ENCODE data around the gene TBCK.

DNA sequence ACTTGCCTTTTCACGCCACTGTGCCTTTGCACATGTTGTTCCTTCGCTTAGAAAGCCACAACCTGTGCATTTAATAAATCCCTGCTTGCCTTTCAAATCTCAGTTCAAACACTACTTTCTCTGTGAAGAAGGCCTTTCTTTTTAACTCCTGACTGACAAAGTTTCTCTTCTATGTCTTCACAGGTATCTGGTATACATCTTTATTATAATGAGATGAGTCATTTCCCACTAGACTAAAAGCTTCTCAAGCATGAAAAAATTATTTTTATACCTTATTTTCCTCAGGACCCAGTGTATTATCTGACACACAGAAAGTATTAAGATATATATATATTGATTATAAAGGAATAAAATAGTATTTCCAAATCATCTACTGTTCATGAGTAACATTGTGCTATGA, 189.9 kb downstream of the TBCK start:
- TF ChIP-seq EZH2 (IDR thresholded peaks at IDR 0.05; ENCODE audit: low read depth, low read length, severe bottlenecking) (no peak), POLR2AphosphoS5 (IDR thresholded peaks at IDR 0.05; ENCODE audit: low read depth, low read length) (no peak), GABPA (IDR thresholded peaks at IDR 0.05; ENCODE audit: borderline replicate concordance, insufficient read depth, low read length) (no peak), RNF2 (IDR thresholded peaks at IDR 0.05; ENCODE audit: borderline replicate concordance, low read depth, low read length, missing control alignments, poor library complexity, severe bottlenecking) (no peak), EP300 (IDR thresholded peaks at IDR 0.05; ENCODE audit: borderline replicate concordance in 1 of 2, low read depth in 2 of 2, low read length in 2 of 2) (no peak), NRF1 (IDR thresholded peaks at IDR 0.05; ENCODE audit: low read depth, low read length) (no peak), SP2 (IDR thresholded peaks at IDR 0.05; ENCODE audit: low read length) (no peak), EGR1 (IDR thresholded peaks at IDR 0.05; ENCODE audit: borderline replicate concordance, low read depth, low read length) (no peak), SIN3A (conservative IDR thresholded peaks at IDR 0.05 in 1 of 2, IDR thresholded peaks at IDR 0.05 in 1 of 2; ENCODE audit: low read depth in 1 of 2, low read length in 2 of 2) (no peak), CREB1 (IDR thresholded peaks at IDR 0.05) (no peak)
- TF ChIP-seq, protein P1, sequence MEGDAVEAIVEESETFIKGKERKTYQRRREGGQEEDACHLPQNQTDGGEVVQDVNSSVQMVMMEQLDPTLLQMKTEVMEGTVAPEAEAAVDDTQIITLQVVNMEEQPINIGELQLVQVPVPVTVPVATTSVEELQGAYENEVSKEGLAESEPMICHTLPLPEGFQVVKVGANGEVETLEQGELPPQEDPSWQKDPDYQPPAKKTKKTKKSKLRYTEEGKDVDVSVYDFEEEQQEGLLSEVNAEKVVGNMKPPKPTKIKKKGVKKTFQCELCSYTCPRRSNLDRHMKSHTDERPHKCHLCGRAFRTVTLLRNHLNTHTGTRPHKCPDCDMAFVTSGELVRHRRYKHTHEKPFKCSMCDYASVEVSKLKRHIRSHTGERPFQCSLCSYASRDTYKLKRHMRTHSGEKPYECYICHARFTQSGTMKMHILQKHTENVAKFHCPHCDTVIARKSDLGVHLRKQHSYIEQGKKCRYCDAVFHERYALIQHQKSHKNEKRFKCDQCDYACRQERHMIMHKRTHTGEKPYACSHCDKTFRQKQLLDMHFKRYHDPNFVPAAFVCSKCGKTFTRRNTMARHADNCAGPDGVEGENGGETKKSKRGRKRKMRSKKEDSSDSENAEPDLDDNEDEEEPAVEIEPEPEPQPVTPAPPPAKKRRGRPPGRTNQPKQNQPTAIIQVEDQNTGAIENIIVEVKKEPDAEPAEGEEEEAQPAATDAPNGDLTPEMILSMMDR (IDR thresholded peaks at IDR 0.05; ENCODE audit: control extremely low read depth in 1 of 3, insufficient read depth in 1 of 3, low read depth in 1 of 3, low read length in 3 of 3), result no peak
- TF ChIP-seq, protein P2, sequence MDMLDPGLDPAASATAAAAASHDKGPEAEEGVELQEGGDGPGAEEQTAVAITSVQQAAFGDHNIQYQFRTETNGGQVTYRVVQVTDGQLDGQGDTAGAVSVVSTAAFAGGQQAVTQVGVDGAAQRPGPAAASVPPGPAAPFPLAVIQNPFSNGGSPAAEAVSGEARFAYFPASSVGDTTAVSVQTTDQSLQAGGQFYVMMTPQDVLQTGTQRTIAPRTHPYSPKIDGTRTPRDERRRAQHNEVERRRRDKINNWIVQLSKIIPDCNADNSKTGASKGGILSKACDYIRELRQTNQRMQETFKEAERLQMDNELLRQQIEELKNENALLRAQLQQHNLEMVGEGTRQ (IDR thresholded peaks at IDR 0.05; ENCODE audit: low read length), result no peak
- TF ChIP-seq, protein P3, sequence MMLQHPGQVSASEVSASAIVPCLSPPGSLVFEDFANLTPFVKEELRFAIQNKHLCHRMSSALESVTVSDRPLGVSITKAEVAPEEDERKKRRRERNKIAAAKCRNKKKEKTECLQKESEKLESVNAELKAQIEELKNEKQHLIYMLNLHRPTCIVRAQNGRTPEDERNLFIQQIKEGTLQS (IDR thresholded peaks at IDR 0.05; ENCODE audit: insufficient read depth, low read depth, low read length), result no peak
- TF ChIP-seq, protein P4, sequence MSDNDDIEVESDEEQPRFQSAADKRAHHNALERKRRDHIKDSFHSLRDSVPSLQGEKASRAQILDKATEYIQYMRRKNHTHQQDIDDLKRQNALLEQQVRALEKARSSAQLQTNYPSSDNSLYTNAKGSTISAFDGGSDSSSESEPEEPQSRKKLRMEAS (IDR thresholded peaks at IDR 0.05), result no peak
